Hematopoietic multipotent progenitor cell treated with erythropoietin and hydrocortisone succinate and interleukin-3 and kit ligand, for 15 days (in vitro differentiated cells): ENCODE data around the gene CDH16.
"Not testable (repeated sequence)": the region's sequence is repeated elsewhere in the genome, so short reads cannot be mapped to it uniquely, and the experiment has no call there.

Experiments used
- DNase-seq: peaks from one replicate; pipeline ENCODE4 v3.0.0-alpha.2; 2015; ENCODE audit warnings: low spot score

CDH16 gene

GRCh38 chr16:66908762-66909559, 9.7 kb downstream of the CDH16 start:
- no peak for DNase-seq

GRCh38 chr16:66908116-66908515, 10.6 kb downstream of the CDH16 start:
- DNase-seq: no peak

- no peak for DNase-seq
Measured at GRCh38 chr16:66906916-66907836, 11.5 kb downstream of the CDH16 start.

GRCh38 chr16:66905633-66906539, 12.8 kb downstream of the CDH16 start:
- peak; percentile 89 for DNase-seq

- no peak for DNase-seq
Measured at GRCh38 chr16:66904846-66905632, 13.6 kb downstream of the CDH16 start.

- no peak for DNase-seq
Measured at GRCh38 chr16:66904428-66904845, 14.2 kb downstream of the CDH16 start.

- DNase-seq: peak; percentile 38
Measured at GRCh38 chr16:66903544-66904427, 14.9 kb downstream of the CDH16 start.

GRCh38 chr16:66902648-66903543, 15.8 kb downstream of the CDH16 start:
- DNase-seq: no peak

GRCh38 chr16:66901626-66902025, 17.1 kb downstream of the CDH16 start:
- no peak for DNase-seq

GRCh38 chr16:66900721-66901441, 17.8 kb downstream of the CDH16 start:
- no peak for DNase-seq

GRCh38 chr16:66899945-66900710, 18.6 kb downstream of the CDH16 start:
- peak; percentile 67 for DNase-seq

GRCh38 chr16:66899310-66899944, 19.3 kb downstream of the CDH16 start:
- no peak for DNase-seq

- no peak for DNase-seq
Measured at GRCh38 chr16:66898933-66899309, 19.8 kb downstream of the CDH16 start.

- DNase-seq: no peak
Measured at GRCh38 chr16:66898207-66898606, 20.5 kb downstream of the CDH16 start.

GRCh38 chr16:66896682-66897081, 22.0 kb downstream of the CDH16 start:
- not testable (repeated sequence) for DNase-seq

GRCh38 chr16:66895999-66896398, 22.7 kb downstream of the CDH16 start:
- DNase-seq: no peak

GRCh38 chr16:66895689-66895979, 23.1 kb downstream of the CDH16 start:
- no peak for DNase-seq
